SU-DHL-6 (cell line): ENCODE results near the gene TNFRSF19.
"Not testable (repeated sequence)": the region's sequence is repeated elsewhere in the genome, so short reads cannot be mapped to it uniquely, and the experiment has no call there.

ENCODE experiments used
- H2AFZ ChIP-seq: fragments of 200-600 bp; sonication (generic); 2 replicates; pipeline ENCODE4 v1.6.1; 2014; ENCODE audit warnings: low read depth, mild to moderate bottlenecking, moderate library complexity, mixed read lengths, antibody characterized with exemption, low read length; ENCODE audit not compliant: severe bottlenecking
- H3F3A ChIP-seq: fragments of 200-600 bp; shearing (Covaris generic); 2 replicates; pipeline ENCODE4 v1.6.0; 2016; ENCODE audit warnings: antibody characterized with exemption, mild to moderate bottlenecking; ENCODE audit not compliant: insufficient read depth
- H3K27ac ChIP-seq: fragments of 200-600 bp; sonication (generic); 2 replicates; pipeline ENCODE4 v1.5.1; 2016; ENCODE audit warnings: low read depth, mild to moderate bottlenecking, low read length, moderate library complexity, mixed read lengths
- H3K27me3 ChIP-seq: fragments of 200-600 bp; sonication (generic), shearing (Covaris generic); 2 replicates; pipeline ENCODE4 v1.6.0; 2014; ENCODE audit warnings: mild to moderate bottlenecking, low read length
- H3K36me3 ChIP-seq: fragments of 200-600 bp; sonication (generic); 2 replicates; pipeline ENCODE4 v1.6.1; 2014; ENCODE audit warnings: mild to moderate bottlenecking, low read length, mixed read lengths
- H3K4me2 ChIP-seq: fragments of 300-600, 200-600 bp; shearing (Covaris generic), sonication (generic); 2 replicates; pipeline ENCODE4 v1.6.0; 2014; ENCODE audit warnings: low read length, low read depth, mild to moderate bottlenecking; ENCODE audit not compliant: poor library complexity, severe bottlenecking
- H3K4me3 ChIP-seq: fragments of 200-600 bp; sonication (generic); 2 replicates; pipeline ENCODE4 v1.5.1; 2014; ENCODE audit warnings: antibody characterized with exemption, low read length, mild to moderate bottlenecking, mixed read lengths; ENCODE audit not compliant: insufficient read depth, poor library complexity, severe bottlenecking
- H3K79me2 ChIP-seq: fragments of 200-600 bp; sonication (generic); 2 replicates; pipeline ENCODE4 v1.6.1; 2014; ENCODE audit warnings: mild to moderate bottlenecking, low read length, moderate library complexity; ENCODE audit not compliant: insufficient read depth
- H3K9ac ChIP-seq: fragments of 200-600 bp; sonication (generic); 2 replicates; pipeline ENCODE4 v1.7.0; 2014; ENCODE audit warnings: mild to moderate bottlenecking, low read length
- H3K9me2 ChIP-seq: fragments of 200-600 bp; sonication (generic); replicated peaks from 2 replicates; pipeline ENCODE4 v1.6.1; 2014; ENCODE audit warnings: low read length; ENCODE audit not compliant: insufficient read depth
- H3K9me3 ChIP-seq: fragments of 200-600 bp; sonication (generic); 2 replicates; pipeline ENCODE4 v1.6.1; 2014; ENCODE audit warnings: low read length, mixed read lengths; ENCODE audit not compliant: insufficient read depth
- H4K20me1 ChIP-seq: fragments of 200-600 bp; sonication (generic); 2 replicates; pipeline ENCODE4 v1.6.1; 2014; ENCODE audit warnings: low read depth, mild to moderate bottlenecking, antibody characterized with exemption, low read length, moderate library complexity, mixed read lengths
- EZH2phosphoT487 ChIP-seq: fragments of 200-600 bp; sonication (generic), shearing (Covaris generic); conservative IDR thresholded peaks from 2 replicates; pipeline ENCODE4 v1.6.1; 2018; ENCODE audit warnings: mild to moderate bottlenecking, antibody characterized with exemption, low read length, moderate library complexity, mixed read lengths
- TF ChIP-seq, protein P1 (sequence below): fragments of 200-600 bp; sonication (generic); IDR thresholded peaks from one replicate; pipeline ENCODE4 v1.5.1; 2017; ENCODE audit warnings: antibody characterized with exemption, mild to moderate bottlenecking, low read length, moderate library complexity; ENCODE audit not compliant: insufficient read depth, poor library complexity, severe bottlenecking

Gene TNFRSF19

DNA sequence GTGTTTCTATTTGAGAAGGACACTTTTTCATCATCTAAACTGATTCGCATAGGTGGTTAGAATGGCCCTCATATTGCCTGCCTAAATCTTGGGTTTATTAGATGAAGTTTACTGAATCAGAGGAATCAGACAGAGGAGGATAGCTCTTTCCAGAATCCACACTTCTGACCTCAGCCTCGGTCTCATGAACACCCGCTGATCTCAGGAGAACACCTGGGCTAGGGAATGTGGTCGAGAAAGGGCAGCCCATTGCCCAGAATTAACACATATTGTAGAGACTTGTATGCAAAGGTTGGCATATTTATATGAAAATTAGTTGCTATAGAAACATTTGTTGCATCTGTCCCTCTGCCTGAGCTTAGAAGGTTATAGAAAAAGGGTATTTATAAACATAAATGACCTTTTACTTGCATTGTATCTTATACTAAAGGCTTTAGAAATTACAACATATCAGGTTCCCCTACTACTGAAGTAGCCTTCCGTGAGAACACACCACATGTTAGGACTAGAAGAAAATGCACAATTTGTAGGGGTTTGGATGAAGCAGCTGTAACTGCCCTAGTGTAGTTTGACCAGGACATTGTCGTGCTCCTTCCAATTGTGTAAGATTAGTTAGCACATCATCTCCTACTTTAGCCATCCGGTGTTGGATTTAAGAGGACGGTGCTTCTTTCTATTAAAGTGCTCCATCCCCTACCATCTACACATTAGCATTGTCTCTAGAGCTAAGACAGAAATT lies 103.8 kb downstream of the TNFRSF19 start:
- H3K36me3 ChIP-seq: no peaks in the 10 kb centered on the region
- TF ChIP-seq, protein P1, sequence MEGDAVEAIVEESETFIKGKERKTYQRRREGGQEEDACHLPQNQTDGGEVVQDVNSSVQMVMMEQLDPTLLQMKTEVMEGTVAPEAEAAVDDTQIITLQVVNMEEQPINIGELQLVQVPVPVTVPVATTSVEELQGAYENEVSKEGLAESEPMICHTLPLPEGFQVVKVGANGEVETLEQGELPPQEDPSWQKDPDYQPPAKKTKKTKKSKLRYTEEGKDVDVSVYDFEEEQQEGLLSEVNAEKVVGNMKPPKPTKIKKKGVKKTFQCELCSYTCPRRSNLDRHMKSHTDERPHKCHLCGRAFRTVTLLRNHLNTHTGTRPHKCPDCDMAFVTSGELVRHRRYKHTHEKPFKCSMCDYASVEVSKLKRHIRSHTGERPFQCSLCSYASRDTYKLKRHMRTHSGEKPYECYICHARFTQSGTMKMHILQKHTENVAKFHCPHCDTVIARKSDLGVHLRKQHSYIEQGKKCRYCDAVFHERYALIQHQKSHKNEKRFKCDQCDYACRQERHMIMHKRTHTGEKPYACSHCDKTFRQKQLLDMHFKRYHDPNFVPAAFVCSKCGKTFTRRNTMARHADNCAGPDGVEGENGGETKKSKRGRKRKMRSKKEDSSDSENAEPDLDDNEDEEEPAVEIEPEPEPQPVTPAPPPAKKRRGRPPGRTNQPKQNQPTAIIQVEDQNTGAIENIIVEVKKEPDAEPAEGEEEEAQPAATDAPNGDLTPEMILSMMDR: no peak
- no peak for TF ChIP-seq EZH2phosphoT487
- no peaks in the 10 kb centered on the region for H3F3A ChIP-seq
- H3K79me2 ChIP-seq: no peaks in the 10 kb centered on the region
- H3K27me3 ChIP-seq: no peaks in the 10 kb centered on the region
- no peak overlapping the region for H3K9ac ChIP-seq
- H3K27ac ChIP-seq: no peak overlapping the region
- no peaks in the 10 kb centered on the region for H4K20me1 ChIP-seq
- H3K4me3 ChIP-seq: no peak overlapping the region
- H3K9me2 ChIP-seq: no peaks in the 10 kb centered on the region
- no peaks in the 10 kb centered on the region for H3K9me3 ChIP-seq
- H2AFZ ChIP-seq: no peak overlapping the region
- no peak overlapping the region for H3K4me2 ChIP-seq

DNA sequence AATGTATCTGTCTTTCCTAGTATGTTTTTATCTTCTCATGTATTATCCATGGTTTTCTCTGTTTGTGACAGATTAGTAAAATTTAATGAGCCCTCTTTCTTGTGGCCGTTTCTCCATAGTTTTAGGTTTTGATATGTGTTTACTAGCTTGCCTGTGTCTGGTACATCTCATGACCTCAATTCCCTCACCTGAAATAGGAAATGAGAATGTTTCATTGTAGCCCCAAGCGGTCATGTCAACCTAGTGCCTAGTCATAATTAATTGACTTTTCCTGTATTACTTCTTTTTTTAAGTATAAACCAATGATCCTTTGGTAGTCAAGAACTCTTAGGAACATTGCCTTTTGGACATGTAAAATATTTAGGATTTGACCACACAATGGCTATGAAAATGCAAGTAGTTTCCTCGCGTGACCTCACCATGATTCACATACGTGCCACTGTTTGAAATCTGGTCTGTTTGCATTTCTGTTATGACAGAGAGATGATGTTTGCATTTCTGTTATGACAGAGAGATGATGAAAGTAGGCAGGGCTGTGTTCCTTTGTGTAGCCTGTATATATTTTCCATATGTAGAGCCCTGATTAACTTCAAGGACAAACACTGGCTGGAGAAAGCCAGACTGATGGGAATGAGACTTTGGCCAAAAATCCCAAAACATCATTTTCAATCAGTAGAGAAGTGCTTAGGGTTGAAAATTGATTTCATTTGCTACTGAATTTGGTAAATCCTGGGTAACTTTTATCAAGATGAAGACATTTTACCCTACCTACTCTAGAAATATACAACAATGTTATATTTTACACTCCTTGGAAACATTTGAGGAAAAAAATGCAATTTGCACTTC lies 104.8 kb downstream of the TNFRSF19 start:
- Histone ChIP-seq H3K9me2 (no peaks in the 10 kb centered on the region), H3K4me2 (no peak overlapping the region), H2AFZ (no peak overlapping the region), H3K36me3 (no peaks in the 10 kb centered on the region), H3K79me2 (no peaks in the 10 kb centered on the region), H3K4me3 (no peak overlapping the region), H3F3A (no peaks in the 10 kb centered on the region), H3K27me3 (no peaks in the 10 kb centered on the region), H3K9ac (no peak overlapping the region), H4K20me1 (no peaks in the 10 kb centered on the region), H3K27ac (no peak overlapping the region), H3K9me3 (no peaks in the 10 kb centered on the region)
- TF ChIP-seq EZH2phosphoT487: no peak
- TF ChIP-seq, protein P1: no peak

DNA sequence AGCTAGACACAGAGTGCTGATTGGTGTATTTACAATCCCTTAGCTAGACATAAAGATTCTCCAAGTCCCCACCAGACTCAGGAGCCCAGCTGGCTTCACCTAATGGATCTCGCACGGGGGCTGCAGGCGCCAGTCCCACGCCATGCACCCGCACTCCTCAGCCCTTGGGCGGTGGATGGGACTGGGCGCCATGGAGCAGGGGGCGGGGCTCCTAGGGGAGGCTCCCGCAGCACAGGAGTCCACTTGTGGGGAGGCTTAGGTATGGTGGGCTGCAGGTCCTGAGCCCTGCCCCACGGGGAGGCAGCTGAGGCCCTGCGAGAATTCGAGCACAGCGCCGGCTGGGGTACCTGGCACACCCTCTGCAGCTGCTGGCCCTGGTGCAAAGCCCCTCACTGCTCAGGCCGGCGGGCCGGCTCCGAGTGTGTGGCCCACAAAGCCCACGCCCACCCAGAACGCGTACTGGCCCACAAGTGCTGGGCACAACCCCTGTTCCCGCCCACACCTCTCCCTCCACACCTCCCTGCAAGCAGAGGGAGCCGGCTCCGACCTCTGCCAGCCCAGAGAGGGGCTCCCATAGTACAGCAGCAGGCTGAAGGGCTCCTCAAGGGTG lies 107.6 kb downstream of the TNFRSF19 start:
- not testable (repeated sequence) for H3K27ac ChIP-seq, H2AFZ ChIP-seq, H3K9me2 ChIP-seq, H3K4me3 ChIP-seq, H3K9ac ChIP-seq, H3F3A ChIP-seq, H3K9me3 ChIP-seq, H3K79me2 ChIP-seq, H3K36me3 ChIP-seq, H3K27me3 ChIP-seq, H4K20me1 ChIP-seq, H3K4me2 ChIP-seq
